CD8-positive, alpha-beta memory T cell (primary cell): Measurements from ENCODE around the gene CCT5. TPM values are rescaled to one million over a fixed set of nuclear protein-coding genes. Genes with fewer than 3 reads are reported as not detected.

Experiments
- CTCF ChIA-PET: fragments of 350-600 bp; sonication (Branson Sonifier 250); formaldehyde crosslinking; loops from one replicate; lab custom pipeline; 2021; ENCODE audit warnings: antibody characterized with exemption; lab: Charles Lee
- POLR2A ChIA-PET: fragments of 350-600 bp; sonication (Branson Sonifier 250); formaldehyde crosslinking; loops from one replicate; lab custom pipeline; 2021; ENCODE audit warnings: antibody characterized with exemption; lab: Charles Lee
- DNase-seq, 5 donors: peaks; one replicate each; pipeline versions ENCODE4 v3.0.0 to v3.0.0-alpha.2; 2020 to 2022; ENCODE audit warnings: mixed read lengths in 1 of 5
- H3K27ac ChIP-seq: one replicate; pipeline ENCODE4 v1.7.0; 2013; ENCODE audit warnings: low read depth, mild to moderate bottlenecking, low read length, moderate library complexity
- H3K27me3 ChIP-seq: 2 replicates; pipeline ENCODE4 v1.7.0; 2013; ENCODE audit warnings: low read length, mild to moderate bottlenecking; ENCODE audit not compliant: insufficient read depth, poor library complexity, severe bottlenecking
- H3K36me3 ChIP-seq: 2 replicates; pipeline ENCODE4 v1.7.0; 2013; ENCODE audit warnings: mild to moderate bottlenecking, low read length, moderate library complexity; ENCODE audit not compliant: insufficient read depth
- H3K4me1 ChIP-seq: 2 replicates; pipeline ENCODE4 v1.7.0; 2013; ENCODE audit warnings: mild to moderate bottlenecking, low read length, moderate library complexity; ENCODE audit not compliant: insufficient read depth
- H3K4me3 ChIP-seq: 2 replicates; pipeline ENCODE4 v1.7.0; 2013; ENCODE audit warnings: mild to moderate bottlenecking, low read length
- H3K9me3 ChIP-seq: 2 replicates; pipeline ENCODE4 v1.7.0; 2013; ENCODE audit warnings: mild to moderate bottlenecking, low read length
- H3K27ac Mint-ChIP-seq, 8 donors: one replicate each; pipeline ENCODE4 v1.8.0; 2020 to 2021; ENCODE audit warnings: mixed read lengths in 8 of 8, mild to moderate bottlenecking in 6 of 8, inconsistent platforms in 3 of 8, moderate library complexity in 3 of 8
- H3K27me3 Mint-ChIP-seq, 2 donors: one replicate each; pipeline ENCODE4 v1.8.0; 2020 to 2021; ENCODE audit warnings: mixed read lengths in 2 of 2, mild to moderate bottlenecking in 1 of 2, moderate library complexity in 1 of 2
- H3K36me3 Mint-ChIP-seq, 3 donors: one replicate each; pipeline ENCODE4 v1.8.0; 2020 to 2021; ENCODE audit warnings: mixed read lengths in 3 of 3, inconsistent platforms in 1 of 3, mild to moderate bottlenecking in 1 of 3
- H3K4me1 Mint-ChIP-seq, 3 donors: one replicate each; pipeline ENCODE4 v1.8.0; 2020 to 2021; ENCODE audit warnings: mixed read lengths in 3 of 3, inconsistent platforms in 1 of 3, mild to moderate bottlenecking in 1 of 3
- H3K4me3 Mint-ChIP-seq, 7 donors: one replicate each; pipeline ENCODE4 v1.8.0; 2020 to 2021; ENCODE audit warnings: mixed read lengths in 7 of 7, mild to moderate bottlenecking in 6 of 7, moderate library complexity in 4 of 7, inconsistent platforms in 2 of 7
- H3K9me3 Mint-ChIP-seq, 5 donors: one replicate each; pipeline ENCODE4 v1.8.0; 2020 to 2022; ENCODE audit warnings: mixed read lengths in 5 of 5, mild to moderate bottlenecking in 3 of 5, moderate library complexity in 2 of 5, inconsistent platforms in 1 of 5
- polyA plus RNA-seq: library from polyadenylated mRNA; unstranded; fragments of 300-500 nt; fragmentation: Illumina TruSeq; gene quantifications from one replicate; pipeline ENCODE4 v1.2.3, GENCODE V29; 2021
- total RNA-seq, 2 experiments: library from RNA; stranded (reverse); gene quantifications; one replicate each; pipeline ENCODE4 v1.2.3, GENCODE V29; 2021

The CCT5 gene
- total and polyA plus RNA-seq, 3 experiments from 2014 or later: 228 to 537 (median 532) TPM

DNA sequence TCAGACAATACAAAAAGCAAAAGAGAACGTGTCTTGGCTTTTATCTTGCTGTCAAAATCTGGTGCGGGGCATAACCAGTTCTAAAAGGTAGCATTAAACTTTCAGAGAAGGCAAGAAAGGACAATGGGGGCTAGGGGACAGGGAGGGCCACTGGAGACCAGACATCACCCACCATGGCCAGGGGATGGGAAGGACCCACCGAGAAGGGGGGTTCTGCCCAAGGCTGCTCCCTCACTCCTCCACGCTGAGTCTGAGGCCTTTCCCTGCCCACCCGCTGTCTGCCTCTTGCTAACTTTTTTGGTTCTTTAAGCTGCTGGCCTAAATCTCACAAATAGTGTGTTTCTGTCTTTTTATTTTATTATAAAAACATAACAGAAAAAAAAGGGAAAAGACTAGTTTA is 34.0 kb upstream of the CCT5 start:
- ChIA-PET POLR2A (no interaction called here), CTCF (no interaction called here)
- H3K27me3 ChIP-seq: no peaks in the 10 kb centered on the region
- no peak overlapping the region for H3K4me3 ChIP-seq
- Mint-ChIP-seq H3K9me3 (no peaks in the 10 kb centered on the region), H3K27ac (no peak overlapping the region), H3K36me3 (no peaks in the 10 kb centered on the region), H3K4me1 (no peaks in the 10 kb centered on the region), H3K27me3 (no peaks in the 10 kb centered on the region), H3K4me3 (no peak overlapping the region)
- no peaks in the 10 kb centered on the region for H3K4me1 ChIP-seq
- DNase-seq: no peak
- no peak overlapping the region for H3K27ac ChIP-seq
- H3K36me3 ChIP-seq: no peaks in the 10 kb centered on the region
- H3K9me3 ChIP-seq: no peaks in the 10 kb centered on the region

DNA sequence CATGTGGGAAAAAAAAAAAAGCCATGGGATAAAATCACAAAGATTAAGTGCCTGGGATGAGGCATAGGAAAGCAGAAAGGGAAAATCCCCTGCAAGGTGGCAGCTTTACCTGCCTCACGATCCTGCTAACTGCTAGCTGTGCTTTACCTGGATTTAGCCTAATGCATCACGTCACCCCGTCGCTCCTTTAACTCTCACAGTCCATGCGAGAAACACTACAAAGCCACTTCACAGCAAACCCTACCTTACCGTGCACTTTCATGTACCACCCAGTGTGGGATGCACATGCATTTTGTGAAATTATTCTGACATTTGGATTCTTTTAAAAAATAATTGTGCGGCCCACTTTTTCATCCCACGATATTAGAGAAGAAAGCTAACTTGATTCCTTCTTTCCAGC is 31.4 kb upstream of the CCT5 start:
- ChIA-PET CTCF (no interaction called here), POLR2A (no interaction called here)
- DNase-seq: no peak
- no peaks in the 10 kb centered on the region for H3K4me1 Mint-ChIP-seq
- no peak overlapping the region for H3K4me3 Mint-ChIP-seq
- Histone ChIP-seq H3K9me3 (no peaks in the 10 kb centered on the region), H3K27ac (no peak overlapping the region), H3K36me3 (no peaks in the 10 kb centered on the region), H3K27me3 (no peaks in the 10 kb centered on the region), H3K4me1 (no peaks in the 10 kb centered on the region), H3K4me3 (no peak overlapping the region)
- peaks cover 1 to 17% (median 1%) of the 10 kb centered on the region in 3 donors for H3K36me3 Mint-ChIP-seq
- no peaks in the 10 kb centered on the region for H3K27me3 Mint-ChIP-seq
- H3K9me3 Mint-ChIP-seq: peaks cover 0 to 3% (median 0%) of the 10 kb centered on the region in 5 donors
- peak overlapping the region in 1 of 8 donors; percentile 65 for H3K27ac Mint-ChIP-seq

DNA sequence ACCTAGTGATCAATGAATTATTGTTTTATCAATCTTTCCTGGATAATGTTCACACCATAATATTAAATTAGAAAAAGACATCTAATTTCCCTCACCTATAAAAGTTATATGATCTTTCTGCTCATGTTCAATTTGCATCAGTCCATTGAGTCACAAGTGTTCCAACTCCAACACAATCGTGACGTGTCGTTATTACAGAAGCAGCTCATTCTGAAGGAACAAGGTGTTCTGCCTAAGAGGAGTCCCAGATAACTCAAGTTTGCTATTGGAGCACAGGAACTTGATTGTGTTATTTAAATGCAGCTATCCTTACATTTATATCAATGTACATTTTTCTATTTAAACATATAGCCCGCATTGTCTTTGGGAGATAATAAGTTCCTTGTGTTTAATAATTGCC is 31.0 kb upstream of the CCT5 start:
- Mint-ChIP-seq H3K36me3 (peaks cover 1 to 21% (median 1%) of the 10 kb centered on the region in 3 donors), H3K4me1 (no peaks in the 10 kb centered on the region), H3K27me3 (no peaks in the 10 kb centered on the region), H3K27ac (no peak overlapping the region), H3K9me3 (peaks cover 0 to 6% (median 0%) of the 10 kb centered on the region in 5 donors), H3K4me3 (no peak overlapping the region)
- DNase-seq: no peak
- Histone ChIP-seq H3K4me3 (no peak overlapping the region), H3K9me3 (no peaks in the 10 kb centered on the region), H3K27ac (no peak overlapping the region), H3K27me3 (no peaks in the 10 kb centered on the region), H3K36me3 (no peaks in the 10 kb centered on the region), H3K4me1 (no peaks in the 10 kb centered on the region)
- ChIA-PET CTCF (no interaction called here), POLR2A (no interaction called here)

DNA sequence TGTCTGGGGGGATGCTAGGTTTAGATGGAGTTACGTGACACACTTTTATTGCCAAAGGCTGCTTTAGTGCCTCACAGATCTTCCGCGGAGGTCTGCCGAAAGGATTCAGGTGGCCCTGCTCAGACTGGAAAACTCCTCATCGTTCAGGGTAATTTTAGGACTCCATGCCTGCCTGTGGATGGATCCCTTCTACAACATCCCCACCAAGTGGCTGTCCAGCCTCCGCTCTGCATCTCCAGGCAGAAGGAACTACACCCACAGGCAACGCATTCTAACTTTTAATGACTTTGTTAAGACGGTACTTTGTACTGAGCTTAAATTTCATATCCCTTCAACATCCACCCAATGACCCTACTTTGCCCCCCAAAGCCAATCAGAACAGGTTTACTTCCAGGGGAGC is 29.8 kb upstream of the CCT5 start:
- H3K9me3 ChIP-seq: no peaks in the 10 kb centered on the region
- H3K27me3 Mint-ChIP-seq: peaks cover 0 to 1% of the 10 kb centered on the region in 2 donors

DNA sequence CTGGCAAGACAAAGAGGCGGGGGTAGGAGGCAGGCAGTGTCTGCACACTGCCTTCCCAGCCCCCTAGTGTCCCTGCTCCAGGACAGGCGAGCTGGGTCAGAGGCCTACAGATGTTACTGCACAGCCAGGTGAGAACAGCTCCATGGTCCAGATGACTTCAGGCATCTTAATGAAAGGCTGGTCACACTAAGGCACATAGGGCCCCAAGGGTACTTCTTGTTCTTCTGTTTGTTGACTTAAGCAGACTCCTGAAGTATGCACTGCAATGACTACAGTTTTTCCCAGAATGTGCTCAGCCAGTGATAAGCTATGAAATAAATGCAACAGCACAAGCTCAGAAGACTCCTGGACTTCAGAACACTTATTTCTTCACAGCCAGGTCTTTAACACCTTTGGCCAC is 27.8 kb upstream of the CCT5 start:
- Histone ChIP-seq H3K27me3 (no peaks in the 10 kb centered on the region), H3K27ac (no peak overlapping the region), H3K36me3 (no peaks in the 10 kb centered on the region), H3K4me1 (no peaks in the 10 kb centered on the region), H3K9me3 (no peaks in the 10 kb centered on the region), H3K4me3 (no peak overlapping the region)
- H3K36me3 Mint-ChIP-seq: peaks cover 12 to 49% (median 25%) of the 10 kb centered on the region in 3 donors
- H3K9me3 Mint-ChIP-seq: peaks cover 0 to 15% (median 11%) of the 10 kb centered on the region in 5 donors
- H3K4me3 Mint-ChIP-seq: no peak overlapping the region
- no peak for DNase-seq
- POLR2A ChIA-PET: no interaction called here
- no peak overlapping the region for H3K27ac Mint-ChIP-seq
- peaks cover 0 to 1% of the 10 kb centered on the region in 2 donors for H3K27me3 Mint-ChIP-seq
- no peaks in the 10 kb centered on the region for H3K4me1 Mint-ChIP-seq
- CTCF ChIA-PET: no interaction called here

More for the DNA sequence above, 29.8 kb upstream of the CCT5 start:
- Mint-ChIP-seq H3K9me3 (peaks cover 0 to 12% (median 4%) of the 10 kb centered on the region in 5 donors), H3K4me3 (no peak overlapping the region), H3K27ac (no peak overlapping the region), H3K4me1 (no peaks in the 10 kb centered on the region), H3K36me3 (peaks cover 4 to 30% (median 6%) of the 10 kb centered on the region in 3 donors)
- no peak for DNase-seq
- POLR2A ChIA-PET: no interaction called here
- Histone ChIP-seq H3K36me3 (no peaks in the 10 kb centered on the region), H3K4me3 (no peak overlapping the region), H3K27me3 (no peaks in the 10 kb centered on the region), H3K27ac (no peak overlapping the region), H3K4me1 (no peaks in the 10 kb centered on the region)
- CTCF ChIA-PET: no interaction called here

DNA sequence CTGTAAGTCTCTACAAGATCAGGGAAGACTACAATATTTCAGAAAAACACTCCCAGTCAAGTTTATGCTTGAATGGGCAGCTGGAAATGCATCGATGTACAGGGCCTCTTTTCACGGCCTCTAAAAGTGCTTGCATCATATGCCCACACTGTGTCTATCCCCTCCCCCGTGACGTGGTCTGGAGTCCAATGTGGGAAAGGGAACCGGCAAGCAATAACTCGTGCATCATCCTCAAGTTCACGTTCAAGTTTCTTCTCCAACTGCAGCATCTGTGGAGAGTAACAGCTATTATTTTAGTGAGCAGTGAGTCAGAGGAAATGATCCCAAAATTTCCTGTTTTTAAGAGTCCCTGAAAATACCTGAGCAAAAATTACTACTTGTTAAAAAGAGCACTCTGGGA is 22.7 kb upstream of the CCT5 start:
- H3K4me3 ChIP-seq: no peak overlapping the region
- H3K27me3 Mint-ChIP-seq: peaks cover 0 to 1% of the 10 kb centered on the region in 2 donors
- H3K9me3 ChIP-seq: no peaks in the 10 kb centered on the region
- H3K9me3 Mint-ChIP-seq: peaks cover 0 to 15% (median 11%) of the 10 kb centered on the region in 5 donors
- H3K4me1 Mint-ChIP-seq: no peaks in the 10 kb centered on the region
- H3K4me1 ChIP-seq: no peaks in the 10 kb centered on the region
- POLR2A ChIA-PET: no interaction called here
- H3K27ac ChIP-seq: no peak overlapping the region
- H3K27ac Mint-ChIP-seq: no peak overlapping the region
- no peaks in the 10 kb centered on the region for H3K27me3 ChIP-seq
- H3K36me3 ChIP-seq: no peaks in the 10 kb centered on the region
- no peak overlapping the region for H3K4me3 Mint-ChIP-seq
- CTCF ChIA-PET: no interaction called here
- no peak for DNase-seq
- peaks cover 19 to 48% (median 41%) of the 10 kb centered on the region in 3 donors for H3K36me3 Mint-ChIP-seq

DNA sequence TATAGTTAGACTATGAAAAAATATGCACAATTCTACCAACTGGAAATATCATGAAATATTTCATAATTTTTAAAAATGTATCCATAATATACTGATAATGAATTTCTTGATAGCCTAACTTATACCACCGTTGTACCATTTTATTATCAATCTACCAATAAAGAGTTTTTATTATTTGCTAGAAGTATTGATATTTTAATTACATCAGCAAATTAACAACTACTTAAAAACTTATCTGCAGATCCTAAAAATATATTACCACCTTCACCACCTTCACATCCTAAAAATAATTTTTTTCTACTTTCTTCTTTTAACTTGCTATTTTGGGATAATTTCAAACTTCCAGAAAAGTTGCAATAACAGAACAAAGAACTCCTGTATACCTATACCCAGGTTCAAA is 21.8 kb upstream of the CCT5 start:
- H3K27me3 ChIP-seq: no peaks in the 10 kb centered on the region
- no peak overlapping the region for H3K4me3 Mint-ChIP-seq
- no peaks in the 10 kb centered on the region for H3K36me3 ChIP-seq
- no peaks in the 10 kb centered on the region for H3K9me3 ChIP-seq
- H3K4me1 Mint-ChIP-seq: no peaks in the 10 kb centered on the region
- POLR2A ChIA-PET: no interaction called here
- H3K27ac Mint-ChIP-seq: no peak overlapping the region
- no peaks in the 10 kb centered on the region for H3K4me1 ChIP-seq
- no peak overlapping the region for H3K4me3 ChIP-seq
- CTCF ChIA-PET: no interaction called here
- H3K9me3 Mint-ChIP-seq: peaks cover 0 to 15% (median 11%) of the 10 kb centered on the region in 5 donors
- DNase-seq: no peak
- H3K27ac ChIP-seq: no peak overlapping the region
- H3K27me3 Mint-ChIP-seq: peaks cover 0 to 1% of the 10 kb centered on the region in 2 donors
- peaks cover 19 to 45% (median 41%) of the 10 kb centered on the region in 3 donors for H3K36me3 Mint-ChIP-seq

DNA sequence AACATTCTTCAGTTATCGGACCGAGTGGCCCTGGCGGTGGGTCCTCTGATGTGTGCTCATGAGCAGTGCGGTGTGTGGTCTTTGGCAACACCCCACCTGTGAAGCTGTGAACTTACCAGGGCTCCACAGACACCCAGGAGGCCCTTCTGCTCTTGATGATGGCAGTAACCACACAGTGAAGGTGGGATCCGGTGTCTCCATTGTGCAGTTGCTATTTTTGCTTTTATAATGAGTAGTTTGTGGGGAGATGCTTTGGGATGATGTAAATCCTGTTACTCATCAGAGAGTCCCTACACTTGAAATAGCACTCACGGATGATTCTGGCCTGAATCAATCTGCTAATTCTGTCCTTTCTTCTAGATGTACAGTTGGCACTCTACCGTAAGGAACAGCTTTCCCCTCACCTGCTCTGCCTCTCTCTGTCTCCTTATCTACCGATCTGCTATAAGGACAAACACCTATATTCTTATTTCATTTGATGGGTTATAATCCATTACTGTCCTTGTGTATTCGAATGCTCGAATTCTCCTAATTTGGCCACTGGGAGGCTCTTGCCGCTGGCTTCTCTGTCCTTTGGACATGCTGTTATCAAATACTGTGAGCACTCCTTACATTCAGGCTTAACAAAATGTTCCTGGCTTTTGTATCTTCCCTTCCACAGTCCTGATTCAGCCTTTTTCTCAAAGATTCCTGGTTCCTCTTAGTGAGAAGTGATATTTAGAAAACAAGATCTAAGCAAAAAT is 20.6 kb upstream of the CCT5 start:
- H3K4me1 ChIP-seq: no peaks in the 10 kb centered on the region
- ChIA-PET POLR2A (no interaction called here), CTCF (no interaction called here)
- H3K4me3 Mint-ChIP-seq: no peak overlapping the region
- H3K4me1 Mint-ChIP-seq: no peaks in the 10 kb centered on the region
- H3K36me3 Mint-ChIP-seq: peaks cover 19 to 52% (median 32%) of the 10 kb centered on the region in 3 donors
- no peak overlapping the region for H3K27ac ChIP-seq
- no peaks in the 10 kb centered on the region for H3K36me3 ChIP-seq
- H3K9me3 ChIP-seq: no peaks in the 10 kb centered on the region
- peaks cover 0 to 11% (median 9%) of the 10 kb centered on the region in 5 donors for H3K9me3 Mint-ChIP-seq
- no peaks in the 10 kb centered on the region for H3K27me3 Mint-ChIP-seq
- DNase-seq: no peak
- no peak overlapping the region for H3K4me3 ChIP-seq
- no peak overlapping the region for H3K27ac Mint-ChIP-seq
- H3K27me3 ChIP-seq: no peaks in the 10 kb centered on the region
